ENCODE data around the gene FBLN2.

Gene FBLN2

GRCh38 chr3:13532085-13532484 lies 16.8 kb upstream of the FBLN2 start:
- no peak for DNase-seq (ENCODE audit: low read depth)

GRCh38 chr3:13532631-13533030 lies 16.3 kb upstream of the FBLN2 start:
- no peak for DNase-seq (ENCODE audit: low read depth)

- DNase-seq (ENCODE audit: low read depth), result no peak
These were observed 15.0 kb upstream of the FBLN2 start for GRCh38 chr3:13533885-13534301.

- no peak for DNase-seq (ENCODE audit: low read depth)
These were observed 13.4 kb upstream of the FBLN2 start for GRCh38 chr3:13535526-13535875.

- DNase-seq (ENCODE audit: low read depth), result no peak
These were observed 13.0 kb upstream of the FBLN2 start for GRCh38 chr3:13535905-13536304.

GRCh38 chr3:13536432-13536831 lies 12.5 kb upstream of the FBLN2 start:
- no peak for DNase-seq (ENCODE audit: low read depth)

- no peak for DNase-seq (ENCODE audit: low read depth)
These were observed 12.1 kb upstream of the FBLN2 start for GRCh38 chr3:13536832-13537231.

GRCh38 chr3:13537244-13537908 lies 11.5 kb upstream of the FBLN2 start:
- DNase-seq (ENCODE audit: low read depth), result no peak

GRCh38 chr3:13537909-13538296 lies 11.0 kb upstream of the FBLN2 start:
- DNase-seq (ENCODE audit: low read depth), result peak; percentile 75

GRCh38 chr3:13538520-13539291 lies 10.2 kb upstream of the FBLN2 start:
- no peak for DNase-seq (ENCODE audit: low read depth)

GRCh38 chr3:13539292-13539638 lies 9.7 kb upstream of the FBLN2 start:
- DNase-seq (ENCODE audit: low read depth), result peak; percentile 96

GRCh38 chr3:13539671-13540070 lies 9.3 kb upstream of the FBLN2 start:
- DNase-seq (ENCODE audit: low read depth), result no peak

- no peak for DNase-seq (ENCODE audit: low read depth)
These were observed 8.5 kb upstream of the FBLN2 start for GRCh38 chr3:13540297-13540995.

- DNase-seq (ENCODE audit: low read depth), result no peak
These were observed 7.2 kb upstream of the FBLN2 start for GRCh38 chr3:13541691-13542090.

GRCh38 chr3:13542142-13542541 lies 6.8 kb upstream of the FBLN2 start:
- no peak for DNase-seq (ENCODE audit: low read depth)

- peak; percentile 94 for DNase-seq (ENCODE audit: low read depth)
These were observed 5.7 kb upstream of the FBLN2 start for GRCh38 chr3:13543253-13543652.

GRCh38 chr3:13544293-13544831 lies 4.6 kb upstream of the FBLN2 start:
- peak; percentile 86 for DNase-seq (ENCODE audit: low read depth)

GRCh38 chr3:13544951-13545651 lies 3.8 kb upstream of the FBLN2 start:
- DNase-seq (ENCODE audit: low read depth), result no peak

- no peak for DNase-seq (ENCODE audit: low read depth)
These were observed 2.9 kb upstream of the FBLN2 start for GRCh38 chr3:13545952-13546454.

- peak; percentile 82 for DNase-seq (ENCODE audit: low read depth)
These were observed 2.2 kb upstream of the FBLN2 start for GRCh38 chr3:13546667-13547171.

GRCh38 chr3:13547591-13548371 lies 1.1 kb upstream of the FBLN2 start:
- DNase-seq (ENCODE audit: low read depth), result no peak

Data from amniotic epithelial cell (primary cell).